Suppressor macrophage treated with lipopolysaccharide for 4 hours (primary cell): ENCODE measurements around the gene LRRN4.
"Not testable (repeated sequence)": the region's sequence is repeated elsewhere in the genome, so short reads cannot be mapped to it uniquely, and the experiment has no call there.

Experiments used
- DNase-seq: peaks from one replicate; pipeline ENCODE4 v3.0.0-alpha.2; 2020

The LRRN4 gene

GRCh38 chr20:6058684-6059295 is 4.9 kb upstream of the LRRN4 start:
- DNase-seq = no peak

GRCh38 chr20:6057691-6058090 is 3.8 kb upstream of the LRRN4 start:
- no peak for DNase-seq

- DNase-seq = no peak
Measured at GRCh38 chr20:6057139-6057538, 3.3 kb upstream of the LRRN4 start.

- DNase-seq = no peak
Measured at GRCh38 chr20:6055981-6056569, 2.2 kb upstream of the LRRN4 start.

- no peak for DNase-seq
Measured at GRCh38 chr20:6055161-6055783, 1.4 kb upstream of the LRRN4 start.

- peak; percentile 8 for DNase-seq
Measured at GRCh38 chr20:6054689-6055051, 810 bp upstream of the LRRN4 start.

- no peak for DNase-seq
Measured at GRCh38 chr20:6053064-6053775, 640 bp downstream of the LRRN4 start.

GRCh38 chr20:6051505-6051904 is 2.4 kb downstream of the LRRN4 start:
- DNase-seq = peak; percentile 9

GRCh38 chr20:6048391-6048790 is 5.5 kb downstream of the LRRN4 start:
- DNase-seq = no peak

- DNase-seq = no peak
Measured at GRCh38 chr20:6046432-6046831, 7.4 kb downstream of the LRRN4 start.

GRCh38 chr20:6045566-6045965 is 8.3 kb downstream of the LRRN4 start:
- DNase-seq = no peak

- DNase-seq = no peak
Measured at GRCh38 chr20:6044115-6044514, 9.7 kb downstream of the LRRN4 start.

GRCh38 chr20:6041808-6042265 is 12.0 kb downstream of the LRRN4 start:
- no peak for DNase-seq

- no peak for DNase-seq
Measured at GRCh38 chr20:6040958-6041807, 12.7 kb downstream of the LRRN4 start.

- no peak for DNase-seq
Measured at GRCh38 chr20:6040540-6040939, 13.3 kb downstream of the LRRN4 start.

GRCh38 chr20:6039766-6040165 is 14.1 kb downstream of the LRRN4 start:
- DNase-seq = no peak

- no peak for DNase-seq
Measured at GRCh38 chr20:6038256-6038655, 15.6 kb downstream of the LRRN4 start.

GRCh38 chr20:6037082-6037481 is 16.8 kb downstream of the LRRN4 start:
- no peak for DNase-seq

- no peak for DNase-seq
Measured at GRCh38 chr20:6036213-6036612, 17.6 kb downstream of the LRRN4 start.

GRCh38 chr20:6034134-6034969 is 19.5 kb downstream of the LRRN4 start:
- DNase-seq = no peak

GRCh38 chr20:6032907-6033306 is 21.0 kb downstream of the LRRN4 start:
- DNase-seq = not testable (repeated sequence)
